ENCODE results near the gene SERPINB8. TPM values are rescaled to one million over a fixed set of nuclear protein-coding genes. Genes with fewer than 3 reads are reported as not detected.

SERPINB8 gene
- total RNA-seq, 1 donor from 2014 or later: 27.9 TPM

DNA sequence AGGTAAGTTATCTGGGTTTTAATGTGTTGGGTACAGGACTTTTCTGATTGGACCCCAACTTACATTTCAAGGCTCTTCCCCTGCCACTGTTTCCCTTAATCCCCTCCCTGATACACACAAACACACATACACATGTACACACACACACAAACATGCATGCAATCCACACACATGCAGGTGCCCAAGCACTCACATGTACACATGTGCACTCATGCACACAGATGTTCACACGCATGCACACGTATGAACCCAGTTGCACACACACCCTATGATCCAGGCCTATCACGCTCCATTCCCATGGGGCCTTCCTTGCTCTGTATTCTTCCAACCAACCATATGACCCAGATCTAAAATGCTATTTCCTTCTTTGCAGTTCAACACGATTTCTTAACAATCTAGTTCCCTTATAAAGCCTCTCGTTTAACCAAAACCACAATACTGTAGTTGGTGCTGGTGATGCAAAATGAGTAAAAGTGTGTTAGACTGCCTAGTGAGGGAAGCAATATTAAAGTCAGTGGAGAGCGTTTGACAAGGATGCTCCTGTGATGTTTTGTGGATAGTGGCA is 11.1 kb downstream of the SERPINB8 start:
- peak; percentile 60 for FAIRE-seq
- no peaks in the 10 kb centered on the region for H3K27me3 ChIP-seq (ENCODE audit: control insufficient read depth, insufficient read depth, low read length)
- H3K4me3 ChIP-seq (ENCODE audit: low read depth, low read length): no peak overlapping the region
- H3K36me3 ChIP-seq (ENCODE audit: control insufficient read depth, insufficient read depth, low read length): peaks cover 25% of the 10 kb centered on the region
- DNase-seq (ENCODE audit: low read depth): no peak
- TF ChIP-seq CTCF (IDR thresholded peaks at IDR 0.05; ENCODE audit: insufficient read depth, low read length, severe bottlenecking): no peak

GRCh38 chr18:63981719-63982118 is 11.8 kb downstream of the SERPINB8 start:
- FAIRE-seq (peak; percentile 68), DNase-seq (ENCODE audit: low read depth) (no peak)
- Histone ChIP-seq H3K36me3 (ENCODE audit: control insufficient read depth, insufficient read depth, low read length) (peaks cover 28% of the 10 kb centered on the region), H3K4me3 (ENCODE audit: low read depth, low read length) (no peak overlapping the region), H3K27me3 (ENCODE audit: control insufficient read depth, insufficient read depth, low read length) (no peaks in the 10 kb centered on the region)
- no peak for TF ChIP-seq CTCF (IDR thresholded peaks at IDR 0.05; ENCODE audit: insufficient read depth, low read length, severe bottlenecking)

GRCh38 chr18:63982361-63982760 is 12.5 kb downstream of the SERPINB8 start:
- no peak overlapping the region for H3K4me3 ChIP-seq (ENCODE audit: low read depth, low read length)
- no peak for DNase-seq (ENCODE audit: low read depth)
- TF ChIP-seq CTCF (IDR thresholded peaks at IDR 0.05; ENCODE audit: insufficient read depth, low read length, severe bottlenecking): no peak
- no peak for FAIRE-seq
- H3K27me3 ChIP-seq (ENCODE audit: control insufficient read depth, insufficient read depth, low read length): no peaks in the 10 kb centered on the region
- peaks cover 32% of the 10 kb centered on the region for H3K36me3 ChIP-seq (ENCODE audit: control insufficient read depth, insufficient read depth, low read length)

DNA sequence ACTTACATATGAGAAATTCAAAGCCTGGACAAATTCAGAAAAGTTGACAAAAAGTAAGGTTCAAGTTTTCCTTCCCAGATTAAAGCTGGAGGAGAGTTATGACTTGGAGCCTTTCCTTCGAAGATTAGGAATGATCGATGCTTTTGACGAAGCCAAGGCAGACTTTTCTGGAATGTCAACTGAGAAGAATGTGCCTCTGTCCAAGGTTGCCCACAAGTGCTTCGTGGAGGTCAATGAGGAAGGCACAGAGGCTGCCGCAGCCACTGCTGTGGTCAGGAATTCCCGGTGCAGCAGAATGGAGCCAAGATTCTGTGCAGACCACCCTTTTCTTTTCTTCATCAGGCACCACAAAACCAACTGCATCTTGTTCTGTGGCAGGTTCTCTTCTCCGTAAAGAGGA is 17.0 kb downstream of the SERPINB8 start:
- no peak for TF ChIP-seq CTCF (IDR thresholded peaks at IDR 0.05; ENCODE audit: insufficient read depth, low read length, severe bottlenecking)
- Histone ChIP-seq H3K4me3 (ENCODE audit: low read depth, low read length) (no peak overlapping the region), H3K36me3 (ENCODE audit: control insufficient read depth, insufficient read depth, low read length) (peaks cover 25% of the 10 kb centered on the region)

GRCh38 chr18:63987743-63988142 is 17.9 kb downstream of the SERPINB8 start:
- no peak for DNase-seq (ENCODE audit: low read depth)
- H3K36me3 ChIP-seq (ENCODE audit: control insufficient read depth, insufficient read depth, low read length): peaks cover 21% of the 10 kb centered on the region

More for the DNA sequence above, 17.0 kb downstream of the SERPINB8 start:
- H3K27me3 ChIP-seq (ENCODE audit: control insufficient read depth, insufficient read depth, low read length): no peaks in the 10 kb centered on the region
- no peak for FAIRE-seq
- no peak for DNase-seq (ENCODE audit: low read depth)

More at GRCh38 chr18:63987743-63988142, 17.9 kb downstream of the SERPINB8 start:
- Histone ChIP-seq H3K4me3 (ENCODE audit: low read depth, low read length) (no peak overlapping the region), H3K27me3 (ENCODE audit: control insufficient read depth, insufficient read depth, low read length) (no peaks in the 10 kb centered on the region)
- no peak for FAIRE-seq
- no peak for TF ChIP-seq CTCF (IDR thresholded peaks at IDR 0.05; ENCODE audit: insufficient read depth, low read length, severe bottlenecking)

Measured in bronchial epithelial cell (primary cell).